T-cell (primary cell): Measurements from ENCODE around the gene RSF1. TPM values are rescaled to one million over a fixed set of nuclear protein-coding genes. Genes with fewer than 3 reads are reported as not detected.

Experiments
- ATAC-seq, 4 experiments: fragments of 200-7000 bp in 3 of 4; fragments of 150-1000 bp in 1 of 4; cut with Tn5 transposase; replicated peaks in 1 of 4; 1 replicate in 3 of 4; 2 replicates in 1 of 4; pipeline ENCODE4 v1.10.0; 2021; ENCODE audit warnings: moderate library complexity in 3 of 4, mild to moderate bottlenecking in 2 of 4, moderate number of reproducible peaks in 1 of 4
- CTCF ChIA-PET, 2 donors: fragments of 300-600 bp; sonication (Branson Sonifier 250); formaldehyde crosslinking; loops; one replicate each; lab custom pipeline; 2022; ENCODE audit warnings: antibody characterized with exemption in 2 of 2; lab: Charles Lee
- POLR2A ChIA-PET, 2 donors: fragments of 300-600 bp; sonication (Branson Sonifier 250); formaldehyde crosslinking; loops; one replicate each; lab custom pipeline; 2022; ENCODE audit warnings: antibody characterized with exemption in 2 of 2; lab: Charles Lee
- DNase-seq, 35 experiments: peaks; one replicate each; pipeline versions ENCODE4 v3.0.0 to v3.0.0-alpha.2; 2013 to 2023
- H3K27ac ChIP-seq: one replicate; pipeline ENCODE4 v1.5.1; 2013; ENCODE audit warnings: low read length
- H3K27me3 ChIP-seq, 2 experiments: replicated peaks in 1 of 2; 1 replicate in 1 of 2; 2 replicates in 1 of 2; pipeline versions ENCODE4 v1.6.1 to v1.7.0; 2013; ENCODE audit warnings: low read length in 1 of 2, mixed read lengths in 1 of 2; ENCODE audit not compliant: control insufficient read depth in 2 of 2, insufficient read depth in 2 of 2; ENCODE audit errors: extremely low read depth in 1 of 2
- H3K36me3 ChIP-seq, 2 donors: 1 replicate in 1 of 2; 2 replicates in 1 of 2; pipeline versions ENCODE4 v1.6.1 to v1.7.0; 2013; ENCODE audit warnings: low read length in 1 of 2; ENCODE audit not compliant: control insufficient read depth in 2 of 2, insufficient read depth in 1 of 2; ENCODE audit errors: extremely low read depth in 1 of 2
- H3K4me1 ChIP-seq, 2 experiments: 1 replicate in 1 of 2; 2 replicates in 1 of 2; pipeline versions ENCODE4 v1.6.1 to v1.7.0; 2013; ENCODE audit warnings: low read length in 2 of 2, mixed read lengths in 1 of 2; ENCODE audit not compliant: insufficient read depth in 2 of 2, control insufficient read depth in 1 of 2; ENCODE audit errors: extremely low read depth in 1 of 2
- H3K4me3 ChIP-seq, 2 donors: 1 replicate in 1 of 2; 2 replicates in 1 of 2; pipeline versions ENCODE4 v1.5.1 to v1.7.0; 2013; ENCODE audit warnings: mild to moderate bottlenecking in 2 of 2, low read length in 1 of 2, moderate library complexity in 1 of 2; ENCODE audit not compliant: control insufficient read depth in 1 of 2; ENCODE audit errors: extremely low read depth in 1 of 2
- H3K9me3 ChIP-seq: 2 replicates; pipeline ENCODE4 v1.7.0; 2013
- H3K27ac Mint-ChIP-seq, 2 donors: one replicate each; pipeline ENCODE4 v1.8.0; 2020 to 2021; ENCODE audit warnings: mild to moderate bottlenecking in 2 of 2, mixed read lengths in 2 of 2
- H3K27me3 Mint-ChIP-seq, 2 donors: one replicate each; pipeline ENCODE4 v1.8.0; 2021 to 2022; ENCODE audit warnings: mixed read lengths in 2 of 2
- H3K36me3 Mint-ChIP-seq: one replicate; pipeline ENCODE4 v1.8.0; 2021; ENCODE audit warnings: mixed read lengths
- H3K4me1 Mint-ChIP-seq, 3 donors: one replicate each; pipeline ENCODE4 v1.8.0; 2020 to 2022; ENCODE audit warnings: mixed read lengths in 3 of 3, mild to moderate bottlenecking in 1 of 3
- H3K4me3 Mint-ChIP-seq, 3 donors: one replicate each; pipeline ENCODE4 v1.8.0; 2020 to 2022; ENCODE audit warnings: mild to moderate bottlenecking in 3 of 3, mixed read lengths in 3 of 3, moderate library complexity in 3 of 3
- H3K9me3 Mint-ChIP-seq, 3 donors: one replicate each; pipeline ENCODE4 v1.8.0; 2020 to 2022; ENCODE audit warnings: mixed read lengths in 3 of 3
- WGBS: methylation state at CpG from one replicate; pipeline ENCODE4 v1.1.5; 2013; ENCODE audit warnings: missing lambda C conversion rate; ENCODE audit not compliant: insufficient coverage; 5-methylcytosine and 5-hydroxymethylcytosine counted together
- total RNA-seq, 35 experiments: library from RNA in 6 of 35; stranded (reverse) in 6 of 35; fragments of 120-200 nt in 1 of 35; gene quantifications; one replicate each; pipeline versions ENCODE4 v1.2.1 to v1.2.4 and lab custom pipeline; 2013 to 2026

Gene RSF1
- total RNA-seq, 5 donors from 2014 or later (not counting 1 experiment from before 2014, with no cell fraction given) = 81.5 to 96.8 (median 91.2) TPM

DNA sequence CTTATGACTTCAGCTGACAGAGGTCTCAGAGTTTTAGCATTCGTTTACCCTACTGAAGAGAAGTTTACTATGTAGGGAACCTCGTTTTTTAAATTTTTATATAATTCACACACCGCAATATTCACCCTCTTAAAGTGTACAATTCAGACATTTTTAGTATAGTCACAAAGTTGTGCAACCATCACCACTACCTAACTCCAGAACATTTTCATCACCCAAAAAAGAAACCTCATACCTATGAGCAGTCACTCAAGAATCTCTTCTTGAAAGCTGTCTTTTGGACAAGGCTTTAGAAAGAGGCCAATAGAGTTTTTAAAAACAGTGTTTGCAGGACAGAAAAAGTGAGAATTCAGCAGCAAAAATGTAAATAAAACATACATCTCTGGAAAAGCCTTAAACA is 143.4 kb downstream of the RSF1 start:
- Mint-ChIP-seq H3K27me3 (no peaks in the 10 kb centered on the region), H3K27ac (no peak overlapping the region), H3K36me3 (peaks cover 57% of the 10 kb centered on the region), H3K9me3 (no peaks in the 10 kb centered on the region), H3K4me3 (no peak overlapping the region), H3K4me1 (no peaks in the 10 kb centered on the region)
- no peak for ATAC-seq
- H3K27me3 ChIP-seq = no peaks in the 10 kb centered on the region
- H3K9me3 ChIP-seq = no peaks in the 10 kb centered on the region
- ChIA-PET CTCF (no interaction called here), POLR2A (interaction anchor here in 1 of 2 donors (0.7 kb wide), 1 partner anchor 36 kb away, joined by 15 read pairs; no protein-coding TSS in a partner anchor)
- no peak overlapping the region for H3K4me3 ChIP-seq
- H3K36me3 ChIP-seq = peaks cover 8 to 67% of the 10 kb centered on the region in 2 donors
- 100% methylated on average over 2 of the region's 3 CpGs for WGBS
- DNase-seq = no peak
- no peak overlapping the region for H3K27ac ChIP-seq
- no peaks in the 10 kb centered on the region for H3K4me1 ChIP-seq

DNA sequence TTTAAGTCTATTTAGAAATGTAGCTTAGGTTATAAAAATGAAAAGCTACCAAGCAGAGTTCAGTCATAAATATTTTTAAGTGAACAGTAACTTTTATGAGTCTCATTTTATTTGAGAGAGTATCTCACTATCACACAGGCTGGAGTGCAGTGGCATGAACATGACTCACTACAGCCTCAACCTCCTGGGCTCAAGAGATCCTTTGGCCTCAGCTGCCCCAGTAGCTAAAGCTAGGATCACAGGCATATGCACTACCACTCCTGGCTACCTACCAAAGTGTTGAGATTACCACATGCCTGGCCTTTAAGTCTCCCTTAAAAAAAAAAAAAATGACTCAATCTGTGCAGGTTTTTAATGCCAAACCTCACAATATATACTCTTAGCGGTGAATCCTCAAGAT is 148.3 kb downstream of the RSF1 start:
- Histone ChIP-seq H3K9me3 (no peaks in the 10 kb centered on the region), H3K4me3 (no peak overlapping the region), H3K36me3 (peaks cover 14 to 87% of the 10 kb centered on the region in 2 donors), H3K27me3 (no peaks in the 10 kb centered on the region), H3K4me1 (no peaks in the 10 kb centered on the region), H3K27ac (no peak overlapping the region)
- ATAC-seq (no peak), DNase-seq (no peak)
- H3K4me1 Mint-ChIP-seq = no peaks in the 10 kb centered on the region
- no peak overlapping the region for H3K4me3 Mint-ChIP-seq
- H3K9me3 Mint-ChIP-seq = no peaks in the 10 kb centered on the region
- H3K36me3 Mint-ChIP-seq = peaks cover 75% of the 10 kb centered on the region
- POLR2A ChIA-PET = no interaction called here
- WGBS = no CpG with 5 or more reads among the region's 1 CpG
- no peak overlapping the region for H3K27ac Mint-ChIP-seq
- CTCF ChIA-PET = no interaction called here
- H3K27me3 Mint-ChIP-seq = no peaks in the 10 kb centered on the region

DNA sequence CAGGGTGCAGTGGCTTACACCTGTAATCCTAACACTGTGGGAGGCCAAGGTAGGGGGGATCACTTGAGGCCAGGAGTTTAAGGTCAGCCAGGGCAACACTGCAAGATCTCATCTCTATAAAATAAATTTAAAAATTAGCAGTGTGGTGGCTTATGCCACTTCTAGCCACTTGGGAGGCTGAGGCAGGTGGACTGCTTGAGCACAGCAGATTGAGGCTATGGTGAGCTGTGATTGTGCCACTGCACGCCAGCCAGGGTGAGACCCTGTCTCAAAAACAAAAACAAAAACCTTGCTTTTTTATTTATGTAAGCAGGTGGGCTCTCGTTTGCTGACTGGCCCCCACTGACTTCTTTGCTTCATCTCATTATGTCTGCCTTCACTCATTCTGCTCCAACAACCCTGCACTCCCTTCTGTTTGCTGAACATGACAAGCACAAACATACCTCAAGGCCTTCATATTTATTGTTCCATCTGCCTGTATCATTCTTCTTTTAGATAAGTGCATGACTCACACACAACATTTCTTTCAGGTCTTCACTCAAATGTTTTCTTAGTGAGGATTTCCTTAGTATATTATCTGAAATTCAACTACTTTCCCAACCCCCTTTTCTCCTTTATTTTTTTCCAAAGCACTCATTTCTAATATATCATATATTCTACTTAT is 150.5 kb downstream of the RSF1 start:
- no peak for DNase-seq
- 100% methylated on average over 1 of the region's 2 CpGs for WGBS
- Mint-ChIP-seq H3K27ac (peak overlapping the region in 1 of 2 donors; percentile 29), H3K9me3 (no peaks in the 10 kb centered on the region), H3K4me1 (no peaks in the 10 kb centered on the region), H3K36me3 (peaks cover 65% of the 10 kb centered on the region), H3K4me3 (no peak overlapping the region), H3K27me3 (no peaks in the 10 kb centered on the region)
- H3K9me3 ChIP-seq = no peaks in the 10 kb centered on the region
- H3K27ac ChIP-seq = no peak overlapping the region
- ChIA-PET CTCF (no interaction called here), POLR2A (no interaction called here)
- H3K4me1 ChIP-seq = no peaks in the 10 kb centered on the region
- peaks cover 14 to 83% of the 10 kb centered on the region in 2 donors for H3K36me3 ChIP-seq
- no peak overlapping the region for H3K4me3 ChIP-seq
- ATAC-seq = no peak
- H3K27me3 ChIP-seq = no peaks in the 10 kb centered on the region

DNA sequence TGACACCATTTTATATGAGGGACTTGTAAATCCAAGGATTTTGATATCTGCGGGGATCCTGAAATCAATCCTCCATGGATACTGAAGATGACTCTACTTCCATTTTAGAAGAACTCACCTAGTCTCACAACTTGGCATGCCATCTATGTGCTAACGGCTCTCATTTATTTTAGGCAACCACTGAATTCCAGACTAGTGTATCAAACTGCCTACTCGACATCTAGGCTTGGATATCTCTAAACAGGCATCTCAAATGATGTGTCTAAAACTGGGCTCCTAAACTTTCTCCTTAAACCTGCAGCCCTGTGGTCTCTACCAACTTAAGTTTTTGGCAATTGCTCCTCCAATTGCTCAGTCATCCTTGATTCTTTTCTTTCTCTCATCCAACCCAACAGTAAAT is 151.8 kb downstream of the RSF1 start:
- no peaks in the 10 kb centered on the region for H3K4me1 ChIP-seq
- Mint-ChIP-seq H3K9me3 (no peaks in the 10 kb centered on the region), H3K36me3 (peaks cover 54% of the 10 kb centered on the region), H3K27ac (no peak overlapping the region), H3K4me3 (no peak overlapping the region), H3K4me1 (no peaks in the 10 kb centered on the region), H3K27me3 (no peaks in the 10 kb centered on the region)
- ATAC-seq (no peak), DNase-seq (no peak)
- no peaks in the 10 kb centered on the region for H3K9me3 ChIP-seq
- H3K36me3 ChIP-seq = peaks cover 14 to 77% of the 10 kb centered on the region in 2 donors
- POLR2A ChIA-PET = no interaction called here
- CTCF ChIA-PET = no interaction called here
- H3K4me3 ChIP-seq = no peak overlapping the region
- H3K27ac ChIP-seq = no peak overlapping the region
- H3K27me3 ChIP-seq = no peaks in the 10 kb centered on the region
- WGBS = 100% methylated on average over 2 of the region's 3 CpGs

DNA sequence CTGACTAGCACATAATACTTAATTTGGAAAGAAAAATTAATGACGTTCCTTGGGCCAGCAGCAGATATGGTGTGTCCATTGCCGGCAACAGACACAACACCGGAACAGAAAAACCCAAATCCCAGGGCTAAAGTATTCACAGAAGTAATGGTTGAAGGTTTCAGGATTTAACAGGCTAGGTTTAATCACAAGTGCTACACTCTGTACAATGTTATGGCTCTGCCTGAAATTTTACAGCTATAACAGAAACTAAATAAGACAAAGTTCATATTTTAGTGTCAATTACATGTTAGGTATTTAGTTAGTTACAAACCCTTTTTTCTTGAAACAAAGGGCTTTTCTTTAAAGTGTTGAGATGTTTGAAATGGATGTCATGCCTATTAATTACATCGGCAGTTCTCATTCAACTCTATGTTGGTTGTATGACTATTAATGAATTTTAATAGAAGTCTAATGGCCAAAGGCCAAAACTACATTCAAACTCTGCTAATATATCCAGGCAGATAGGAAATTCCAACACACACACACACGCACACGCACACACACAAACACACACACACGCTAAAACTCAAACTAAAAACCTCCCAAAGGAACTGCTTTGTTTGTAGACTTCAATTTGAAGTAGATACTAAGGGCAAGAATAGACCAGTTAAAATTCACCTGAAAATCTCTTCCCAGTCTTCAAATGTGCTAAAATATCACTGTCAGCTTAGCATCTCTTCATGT is 155.1 kb downstream of the RSF1 start:
- CTCF ChIA-PET = no interaction called here
- ATAC-seq = no peak

DNA sequence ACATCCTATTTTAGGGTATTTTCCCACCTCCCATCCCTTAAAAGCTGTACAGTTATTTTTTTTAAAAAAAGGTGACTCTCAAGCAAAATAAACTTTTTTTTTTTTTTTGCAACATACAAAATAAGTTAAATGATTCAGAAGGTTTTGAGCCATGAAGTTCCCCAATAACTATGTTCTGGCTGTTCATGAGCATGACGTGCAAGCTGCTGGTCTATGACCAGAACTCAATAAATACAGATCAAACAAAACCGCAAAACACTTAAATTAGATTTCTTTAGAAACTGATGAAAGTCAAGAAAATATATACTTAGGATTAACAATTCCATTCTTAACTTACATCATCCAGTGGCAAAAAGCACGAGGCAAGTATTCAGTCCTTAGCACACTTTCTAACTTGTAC is 158.9 kb downstream of the RSF1 start:
- Histone ChIP-seq H3K9me3 (no peaks in the 10 kb centered on the region), H3K4me3 (no peak overlapping the region), H3K36me3 (peaks cover 0 to 19% of the 10 kb centered on the region in 2 donors), H3K4me1 (no peaks in the 10 kb centered on the region), H3K27me3 (no peaks in the 10 kb centered on the region), H3K27ac (no peak overlapping the region)
- no peaks in the 10 kb centered on the region for H3K27me3 Mint-ChIP-seq
- peaks cover 0 to 2% (median 0%) of the 10 kb centered on the region in 3 donors for H3K4me1 Mint-ChIP-seq
- ATAC-seq = no peak
- ChIA-PET CTCF (no interaction called here), POLR2A (no interaction called here)
- no peak overlapping the region for H3K27ac Mint-ChIP-seq
- H3K36me3 Mint-ChIP-seq = peaks cover 5% of the 10 kb centered on the region
- no peak overlapping the region for H3K4me3 Mint-ChIP-seq
- no CpG with 5 or more reads among the region's 3 CpGs for WGBS
- DNase-seq = no peak
- H3K9me3 Mint-ChIP-seq = no peaks in the 10 kb centered on the region

More for the DNA sequence above, 155.1 kb downstream of the RSF1 start:
- DNase-seq = no peak
- no peak overlapping the region for H3K27ac Mint-ChIP-seq
- Histone ChIP-seq H3K27me3 (no peaks in the 10 kb centered on the region), H3K36me3 (peaks cover 6 to 52% of the 10 kb centered on the region in 2 donors), H3K9me3 (no peaks in the 10 kb centered on the region), H3K4me1 (no peaks in the 10 kb centered on the region), H3K4me3 (no peak overlapping the region), H3K27ac (no peak overlapping the region)
- POLR2A ChIA-PET = interaction anchor here in 1 of 2 donors (0.6 kb wide), 1 partner anchor 30 kb away, joined by 3 read pairs; no protein-coding TSS in a partner anchor
- H3K4me3 Mint-ChIP-seq = no peak overlapping the region
- H3K27me3 Mint-ChIP-seq = no peaks in the 10 kb centered on the region
- no peaks in the 10 kb centered on the region for H3K9me3 Mint-ChIP-seq
- WGBS = no CpG with 5 or more reads among the region's 7 CpGs
- H3K36me3 Mint-ChIP-seq = peaks cover 32% of the 10 kb centered on the region
- H3K4me1 Mint-ChIP-seq = peaks cover 0 to 2% (median 0%) of the 10 kb centered on the region in 3 donors
